ENCODE results near the gene PSMB3. TPM values are rescaled to one million over a fixed set of nuclear protein-coding genes. Genes with fewer than 3 reads are reported as not detected.

Gene PSMB3
- total and polyA plus RNA-seq, 2 donors from 2014 or later, result 156 to 347 TPM

DNA sequence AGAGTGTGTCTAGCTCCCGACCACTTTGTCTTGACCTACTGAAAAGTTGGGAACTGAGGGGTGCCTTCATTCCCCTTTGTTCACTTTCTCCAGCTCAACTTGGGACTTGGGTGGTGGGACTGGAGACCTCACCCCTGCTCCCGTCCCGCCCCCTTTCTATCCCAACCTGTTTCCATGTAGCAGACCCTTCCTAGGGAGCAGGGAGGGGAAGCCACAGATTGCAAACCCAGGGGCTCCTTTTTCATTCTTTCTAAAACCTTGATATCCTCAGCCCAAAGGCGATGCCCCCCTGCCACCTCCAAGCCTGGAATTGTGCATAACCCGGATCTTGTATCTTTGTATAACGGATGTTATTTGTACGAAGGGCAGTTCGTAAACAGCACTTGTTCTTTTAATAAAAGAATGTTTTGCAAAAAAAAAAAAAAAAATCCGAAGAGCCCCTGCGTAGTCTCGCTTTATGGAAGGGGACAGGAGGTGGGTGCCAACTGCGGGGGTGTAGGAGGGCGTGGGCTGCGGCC is 23.1 kb upstream of the PSMB3 start:
- TF ChIP-seq, protein P1, sequence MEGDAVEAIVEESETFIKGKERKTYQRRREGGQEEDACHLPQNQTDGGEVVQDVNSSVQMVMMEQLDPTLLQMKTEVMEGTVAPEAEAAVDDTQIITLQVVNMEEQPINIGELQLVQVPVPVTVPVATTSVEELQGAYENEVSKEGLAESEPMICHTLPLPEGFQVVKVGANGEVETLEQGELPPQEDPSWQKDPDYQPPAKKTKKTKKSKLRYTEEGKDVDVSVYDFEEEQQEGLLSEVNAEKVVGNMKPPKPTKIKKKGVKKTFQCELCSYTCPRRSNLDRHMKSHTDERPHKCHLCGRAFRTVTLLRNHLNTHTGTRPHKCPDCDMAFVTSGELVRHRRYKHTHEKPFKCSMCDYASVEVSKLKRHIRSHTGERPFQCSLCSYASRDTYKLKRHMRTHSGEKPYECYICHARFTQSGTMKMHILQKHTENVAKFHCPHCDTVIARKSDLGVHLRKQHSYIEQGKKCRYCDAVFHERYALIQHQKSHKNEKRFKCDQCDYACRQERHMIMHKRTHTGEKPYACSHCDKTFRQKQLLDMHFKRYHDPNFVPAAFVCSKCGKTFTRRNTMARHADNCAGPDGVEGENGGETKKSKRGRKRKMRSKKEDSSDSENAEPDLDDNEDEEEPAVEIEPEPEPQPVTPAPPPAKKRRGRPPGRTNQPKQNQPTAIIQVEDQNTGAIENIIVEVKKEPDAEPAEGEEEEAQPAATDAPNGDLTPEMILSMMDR (IDR thresholded peaks at IDR 0.05; ENCODE audit: borderline replicate concordance, extremely low read depth, insufficient read depth), result no peak
- Histone ChIP-seq H3K36me3 (ENCODE audit: control insufficient read depth in 2 of 3, insufficient read depth in 3 of 3, low read length in 3 of 3) (peaks cover 2 to 5% (median 3%) of the 10 kb centered on the region in 3 donors), H3K27ac (ENCODE audit: low read depth in 2 of 2, low read length in 2 of 2) (peak overlapping the region; percentile 65 to 85), H3K27me3 (ENCODE audit: control insufficient read depth, insufficient read depth, low read length) (no peaks in the 10 kb centered on the region), H3K9me3 (ENCODE audit: control insufficient read depth in 2 of 3, insufficient read depth in 1 of 3, low read length in 3 of 3) (no peaks in the 10 kb centered on the region), H3K4me1 (ENCODE audit: control insufficient read depth in 2 of 3, insufficient read depth in 2 of 3, low read depth in 1 of 3, low read length in 3 of 3) (peaks cover 0 to 39% (median 37%) of the 10 kb centered on the region in 3 donors), H3K4me3 (ENCODE audit: low read length in 3 of 3) (peak overlapping the region; percentile 38 to 61 (median 56)), H3K9ac (ENCODE audit: low read length in 3 of 3) (peak overlapping the region in 2 of 3 donors; percentile 24 to 77)
- intact Hi-C loops (cut with DNase I), result no loop called here
- FAIRE-seq (no peak), DNase-seq (no peak)

DNA sequence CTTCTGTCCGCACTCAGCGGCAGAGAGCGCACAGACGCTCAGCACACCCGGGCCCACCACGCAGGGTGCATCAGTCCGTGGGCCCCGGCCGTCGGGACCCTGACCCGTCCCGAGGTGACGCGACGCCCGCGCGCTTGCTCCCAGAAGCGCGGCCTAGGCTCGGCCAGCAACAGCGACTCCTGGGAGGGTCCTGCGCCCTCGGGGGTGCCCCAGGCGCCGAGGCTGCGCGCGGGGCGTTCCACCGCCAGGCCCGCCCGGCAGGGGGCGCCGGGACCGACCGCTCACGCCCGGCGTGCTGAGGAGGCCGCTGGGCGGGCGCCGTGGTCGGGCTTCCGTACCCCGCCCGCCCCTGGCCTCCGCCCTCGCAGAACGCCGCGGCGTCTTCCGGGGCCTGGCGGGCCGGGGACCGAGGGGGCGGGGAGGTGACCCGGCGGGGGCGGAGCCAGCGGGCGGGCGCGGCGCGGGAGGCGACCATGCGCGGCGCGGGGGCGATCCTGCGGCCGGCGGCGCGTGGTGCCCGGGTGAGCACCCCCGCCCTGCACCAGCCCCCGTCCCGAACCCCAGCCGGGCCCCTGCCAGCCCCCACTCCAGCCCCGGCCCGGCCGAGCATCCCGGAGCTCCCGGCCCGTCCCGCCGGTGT is 22.5 kb upstream of the PSMB3 start, which contains the start of gene CISD3:
TSS of gene CISD3 (plus strand) at position 456 of the 640 bp plus-strand sequence. CDS start at position 474, 18 bp downstream.
- Histone ChIP-seq H3K4me3 (ENCODE audit: low read length in 3 of 3) (peak within 1 kb of the TSS; percentile 45 to 94 (median 74)), H3K27ac (ENCODE audit: low read depth in 2 of 2, low read length in 2 of 2) (peak within 1 kb of the TSS; percentile 95 to 97), H3K27me3 (ENCODE audit: control insufficient read depth, insufficient read depth, low read length) (no peaks in the 10 kb centered on the region), H3K9ac (ENCODE audit: low read length in 3 of 3) (peak within 1 kb of the TSS in 2 of 3 donors; percentile 35 to 91), H3K9me3 (ENCODE audit: control insufficient read depth in 2 of 3, insufficient read depth in 1 of 3, low read length in 3 of 3) (no peaks in the 10 kb centered on the region), H3K4me1 (ENCODE audit: control insufficient read depth in 2 of 3, insufficient read depth in 2 of 3, low read depth in 1 of 3, low read length in 3 of 3) (peaks cover 0 to 42% (median 37%) of the 10 kb centered on the region in 3 donors), H3K36me3 (ENCODE audit: control insufficient read depth in 2 of 3, insufficient read depth in 3 of 3, low read length in 3 of 3) (peaks cover 2 to 5% (median 3%) of the 10 kb centered on the region in 3 donors)
- FAIRE-seq, result no peak
- TF ChIP-seq, protein P1 (IDR thresholded peaks at IDR 0.05; ENCODE audit: borderline replicate concordance, extremely low read depth, insufficient read depth), result peak; percentile 78
- intact Hi-C loops (cut with DNase I), result loop anchor here (5.0 kb wide), 1 partner anchor 58 kb away; the partner anchor contains the start of gene EPOP
- peak; percentile 80 to 96 (median 87) for DNase-seq

DNA sequence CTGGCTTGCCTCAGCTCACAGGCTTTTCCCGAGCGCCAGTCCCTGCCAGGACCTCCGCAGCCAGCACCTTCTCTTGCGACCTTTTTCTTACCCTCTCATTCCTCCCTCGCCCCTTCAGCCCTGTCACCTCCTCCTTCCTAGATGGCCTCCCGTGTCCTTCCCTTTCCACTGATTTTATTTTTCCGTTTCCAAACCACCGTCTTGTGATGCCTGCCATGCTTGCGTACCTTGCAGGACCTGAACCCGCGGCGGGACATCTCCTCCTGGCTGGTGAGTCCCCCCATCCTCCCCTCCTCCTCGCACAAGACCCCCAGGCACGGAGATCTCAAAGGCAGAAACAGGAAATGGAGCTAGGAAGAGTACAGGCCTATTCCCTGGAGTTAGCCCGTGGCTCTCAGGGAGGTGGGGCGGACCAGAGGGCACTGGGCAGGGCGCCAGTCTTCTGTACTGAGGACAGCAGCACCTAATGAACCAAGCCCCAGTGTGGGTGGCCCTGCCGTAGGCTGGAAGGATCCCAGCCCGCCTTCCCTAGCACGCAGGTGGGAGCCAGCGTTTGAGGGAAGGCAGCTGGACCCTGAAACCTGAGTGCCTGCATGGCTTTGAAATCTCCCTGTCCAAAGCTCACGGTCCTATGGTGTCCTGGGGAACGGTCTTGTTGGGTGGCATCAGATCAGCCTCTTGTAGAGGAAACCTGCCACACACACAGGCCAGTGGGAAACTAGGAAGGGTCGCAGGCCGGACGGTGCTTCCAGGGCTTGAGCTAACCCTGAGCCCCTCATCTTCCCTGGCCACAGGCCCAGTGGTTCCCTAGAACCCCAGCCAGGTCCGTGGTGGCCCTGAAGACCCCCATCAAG is 21.8 kb upstream of the PSMB3 start:
- FAIRE-seq (no peak), DNase-seq (peak; percentile 72 to 96 (median 82))
- Histone ChIP-seq H3K4me1 (ENCODE audit: control insufficient read depth in 2 of 3, insufficient read depth in 2 of 3, low read depth in 1 of 3, low read length in 3 of 3) (peaks cover 0 to 47% (median 37%) of the 10 kb centered on the region in 3 donors), H3K36me3 (ENCODE audit: control insufficient read depth in 2 of 3, insufficient read depth in 3 of 3, low read length in 3 of 3) (peaks cover 2 to 10% (median 3%) of the 10 kb centered on the region in 3 donors), H3K4me3 (ENCODE audit: low read length in 3 of 3) (peak overlapping the region; percentile 45 to 94 (median 74)), H3K9ac (ENCODE audit: low read length in 3 of 3) (peak overlapping the region in 2 of 3 donors; percentile 35 to 91), H3K27ac (ENCODE audit: low read depth in 2 of 2, low read length in 2 of 2) (peak overlapping the region; percentile 95 to 97), H3K27me3 (ENCODE audit: control insufficient read depth, insufficient read depth, low read length) (no peaks in the 10 kb centered on the region), H3K9me3 (ENCODE audit: control insufficient read depth in 2 of 3, insufficient read depth in 1 of 3, low read length in 3 of 3) (no peaks in the 10 kb centered on the region)
- TF ChIP-seq, protein P1 (IDR thresholded peaks at IDR 0.05; ENCODE audit: borderline replicate concordance, extremely low read depth, insufficient read depth), result no peak
- intact Hi-C loops (cut with DNase I), result loop anchor here (5.0 kb wide), 1 partner anchor 58 kb away; the partner anchor contains the start of gene EPOP
